ENCODE results near the gene AHI1. TPM values are rescaled to one million over a fixed set of nuclear protein-coding genes. Genes with fewer than 3 reads are reported as not detected.

Gene AHI1
- total RNA-seq, 1 experiment from 2014 or later, result 18.8 TPM

DNA sequence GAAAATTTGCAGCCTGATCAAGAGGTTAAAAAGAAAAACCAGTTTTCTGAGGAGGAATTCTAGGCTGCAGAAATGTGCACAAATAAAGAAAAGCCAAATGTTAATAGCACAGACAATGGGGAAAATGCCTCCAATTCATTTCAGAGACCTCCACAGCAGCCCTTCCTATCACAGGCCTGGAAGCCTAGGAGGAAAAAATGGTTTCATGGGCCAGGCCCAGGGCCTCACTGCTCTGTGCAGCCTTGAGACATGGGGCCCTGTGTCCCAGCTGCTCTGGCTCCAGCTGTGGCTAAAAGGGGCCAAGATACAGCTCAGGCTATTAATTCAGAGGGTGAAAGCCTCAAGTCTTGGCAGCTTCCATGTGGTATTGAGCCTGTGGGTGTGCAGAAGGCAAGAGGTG is 18.9 kb downstream of the AHI1 start (continued):
- TF ChIP-seq KAT7 (CRISPR knock-in tag; IDR thresholded peaks at IDR 0.05; ENCODE audit: borderline replicate concordance) (no peak), SMAD4 (CRISPR knock-in tag; IDR thresholded peaks at IDR 0.05) (no peak), TP53 (CRISPR knock-in tag; IDR thresholded peaks at IDR 0.05) (no peak), MXD4 (CRISPR knock-in tag; IDR thresholded peaks at IDR 0.05; ENCODE audit: borderline replicate concordance) (no peak), ZNF219 (CRISPR knock-in tag; IDR thresholded peaks at IDR 0.05; ENCODE audit: borderline replicate concordance) (no peak)

DNA sequence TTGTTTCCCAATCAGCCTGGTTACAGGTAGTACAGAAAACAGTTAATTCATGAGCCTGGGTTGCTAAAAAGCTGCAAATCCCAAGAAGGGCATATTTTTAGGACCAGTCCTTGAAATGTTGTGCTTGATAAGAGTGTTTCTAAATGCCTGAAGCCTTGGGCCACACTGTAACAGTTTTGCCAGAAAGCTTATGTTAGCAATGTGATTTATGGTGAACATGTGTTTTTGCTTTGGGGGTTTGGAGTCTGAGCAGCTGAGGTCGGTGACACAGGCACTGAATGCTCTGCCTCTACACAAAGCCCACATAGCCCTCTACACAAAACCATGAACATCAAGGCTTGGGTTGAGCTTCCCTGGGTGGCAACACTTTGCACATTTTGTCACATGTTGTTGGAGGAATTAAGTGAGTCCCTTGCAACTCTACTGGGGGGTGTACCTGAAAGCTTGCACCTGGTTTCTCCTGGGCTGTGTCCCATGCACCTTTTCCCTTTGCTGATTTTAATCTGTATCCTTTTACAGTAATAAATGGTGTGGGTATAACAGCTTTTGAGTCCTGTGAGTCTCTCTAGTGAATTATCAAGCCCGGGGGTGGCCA is 22.2 kb downstream of the AHI1 start:
- Mint-ChIP-seq H3K4me3 (no peak overlapping the region), H3K27me3 (ENCODE audit: low read depth) (no peaks in the 10 kb centered on the region), H3K4me1 (no peaks in the 10 kb centered on the region), H3K27ac (no peak overlapping the region), H3K36me3 (peaks cover 32% of the 10 kb centered on the region), H3K9me3 (peaks cover 30% of the 10 kb centered on the region)
- ChIA-PET POLR2A (no interaction called here), CTCF (no interaction called here)
- no peak for ATAC-seq
- no peak for DNase-seq (ENCODE audit: low spot score)
- TF ChIP-seq ELF4 (CRISPR knock-in tag; IDR thresholded peaks at IDR 0.05; ENCODE audit: low read depth) (no peak), CREM (CRISPR knock-in tag; IDR thresholded peaks at IDR 0.05) (no peak), FOXJ3 (CRISPR knock-in tag; IDR thresholded peaks at IDR 0.05; ENCODE audit: borderline replicate concordance) (no peak), TP53 (CRISPR knock-in tag; IDR thresholded peaks at IDR 0.05) (no peak), SOX15 (CRISPR knock-in tag; IDR thresholded peaks at IDR 0.05) (no peak), ZNF138 (CRISPR knock-in tag; conservative IDR thresholded peaks at IDR 0.05) (no peak), ZNF416 (CRISPR knock-in tag; IDR thresholded peaks at IDR 0.05) (no peak)
- TF ChIP-seq, protein P1, sequence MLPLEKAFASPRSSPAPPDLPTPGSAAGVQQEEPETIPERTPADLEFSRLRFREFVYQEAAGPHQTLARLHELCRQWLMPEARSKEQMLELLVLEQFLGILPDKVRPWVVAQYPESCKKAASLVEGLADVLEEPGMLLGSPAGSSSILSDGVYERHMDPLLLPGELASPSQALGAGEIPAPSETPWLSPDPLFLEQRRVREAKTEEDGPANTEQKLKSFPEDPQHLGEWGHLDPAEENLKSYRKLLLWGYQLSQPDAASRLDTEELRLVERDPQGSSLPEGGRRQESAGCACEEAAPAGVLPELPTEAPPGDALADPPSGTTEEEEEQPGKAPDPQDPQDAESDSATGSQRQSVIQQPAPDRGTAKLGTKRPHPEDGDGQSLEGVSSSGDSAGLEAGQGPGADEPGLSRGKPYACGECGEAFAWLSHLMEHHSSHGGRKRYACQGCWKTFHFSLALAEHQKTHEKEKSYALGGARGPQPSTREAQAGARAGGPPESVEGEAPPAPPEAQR (CRISPR knock-in tag; IDR thresholded peaks at IDR 0.05), result no peak
- TF ChIP-seq, protein P2, sequence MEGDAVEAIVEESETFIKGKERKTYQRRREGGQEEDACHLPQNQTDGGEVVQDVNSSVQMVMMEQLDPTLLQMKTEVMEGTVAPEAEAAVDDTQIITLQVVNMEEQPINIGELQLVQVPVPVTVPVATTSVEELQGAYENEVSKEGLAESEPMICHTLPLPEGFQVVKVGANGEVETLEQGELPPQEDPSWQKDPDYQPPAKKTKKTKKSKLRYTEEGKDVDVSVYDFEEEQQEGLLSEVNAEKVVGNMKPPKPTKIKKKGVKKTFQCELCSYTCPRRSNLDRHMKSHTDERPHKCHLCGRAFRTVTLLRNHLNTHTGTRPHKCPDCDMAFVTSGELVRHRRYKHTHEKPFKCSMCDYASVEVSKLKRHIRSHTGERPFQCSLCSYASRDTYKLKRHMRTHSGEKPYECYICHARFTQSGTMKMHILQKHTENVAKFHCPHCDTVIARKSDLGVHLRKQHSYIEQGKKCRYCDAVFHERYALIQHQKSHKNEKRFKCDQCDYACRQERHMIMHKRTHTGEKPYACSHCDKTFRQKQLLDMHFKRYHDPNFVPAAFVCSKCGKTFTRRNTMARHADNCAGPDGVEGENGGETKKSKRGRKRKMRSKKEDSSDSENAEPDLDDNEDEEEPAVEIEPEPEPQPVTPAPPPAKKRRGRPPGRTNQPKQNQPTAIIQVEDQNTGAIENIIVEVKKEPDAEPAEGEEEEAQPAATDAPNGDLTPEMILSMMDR (IDR thresholded peaks at IDR 0.05), result no peak
- TF ChIP-seq, protein P3, sequence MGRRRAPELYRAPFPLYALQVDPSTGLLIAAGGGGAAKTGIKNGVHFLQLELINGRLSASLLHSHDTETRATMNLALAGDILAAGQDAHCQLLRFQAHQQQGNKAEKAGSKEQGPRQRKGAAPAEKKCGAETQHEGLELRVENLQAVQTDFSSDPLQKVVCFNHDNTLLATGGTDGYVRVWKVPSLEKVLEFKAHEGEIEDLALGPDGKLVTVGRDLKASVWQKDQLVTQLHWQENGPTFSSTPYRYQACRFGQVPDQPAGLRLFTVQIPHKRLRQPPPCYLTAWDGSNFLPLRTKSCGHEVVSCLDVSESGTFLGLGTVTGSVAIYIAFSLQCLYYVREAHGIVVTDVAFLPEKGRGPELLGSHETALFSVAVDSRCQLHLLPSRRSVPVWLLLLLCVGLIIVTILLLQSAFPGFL (CRISPR knock-in tag; IDR thresholded peaks at IDR 0.05; ENCODE audit: borderline replicate concordance), result no peak
- TF ChIP-seq, protein P4, sequence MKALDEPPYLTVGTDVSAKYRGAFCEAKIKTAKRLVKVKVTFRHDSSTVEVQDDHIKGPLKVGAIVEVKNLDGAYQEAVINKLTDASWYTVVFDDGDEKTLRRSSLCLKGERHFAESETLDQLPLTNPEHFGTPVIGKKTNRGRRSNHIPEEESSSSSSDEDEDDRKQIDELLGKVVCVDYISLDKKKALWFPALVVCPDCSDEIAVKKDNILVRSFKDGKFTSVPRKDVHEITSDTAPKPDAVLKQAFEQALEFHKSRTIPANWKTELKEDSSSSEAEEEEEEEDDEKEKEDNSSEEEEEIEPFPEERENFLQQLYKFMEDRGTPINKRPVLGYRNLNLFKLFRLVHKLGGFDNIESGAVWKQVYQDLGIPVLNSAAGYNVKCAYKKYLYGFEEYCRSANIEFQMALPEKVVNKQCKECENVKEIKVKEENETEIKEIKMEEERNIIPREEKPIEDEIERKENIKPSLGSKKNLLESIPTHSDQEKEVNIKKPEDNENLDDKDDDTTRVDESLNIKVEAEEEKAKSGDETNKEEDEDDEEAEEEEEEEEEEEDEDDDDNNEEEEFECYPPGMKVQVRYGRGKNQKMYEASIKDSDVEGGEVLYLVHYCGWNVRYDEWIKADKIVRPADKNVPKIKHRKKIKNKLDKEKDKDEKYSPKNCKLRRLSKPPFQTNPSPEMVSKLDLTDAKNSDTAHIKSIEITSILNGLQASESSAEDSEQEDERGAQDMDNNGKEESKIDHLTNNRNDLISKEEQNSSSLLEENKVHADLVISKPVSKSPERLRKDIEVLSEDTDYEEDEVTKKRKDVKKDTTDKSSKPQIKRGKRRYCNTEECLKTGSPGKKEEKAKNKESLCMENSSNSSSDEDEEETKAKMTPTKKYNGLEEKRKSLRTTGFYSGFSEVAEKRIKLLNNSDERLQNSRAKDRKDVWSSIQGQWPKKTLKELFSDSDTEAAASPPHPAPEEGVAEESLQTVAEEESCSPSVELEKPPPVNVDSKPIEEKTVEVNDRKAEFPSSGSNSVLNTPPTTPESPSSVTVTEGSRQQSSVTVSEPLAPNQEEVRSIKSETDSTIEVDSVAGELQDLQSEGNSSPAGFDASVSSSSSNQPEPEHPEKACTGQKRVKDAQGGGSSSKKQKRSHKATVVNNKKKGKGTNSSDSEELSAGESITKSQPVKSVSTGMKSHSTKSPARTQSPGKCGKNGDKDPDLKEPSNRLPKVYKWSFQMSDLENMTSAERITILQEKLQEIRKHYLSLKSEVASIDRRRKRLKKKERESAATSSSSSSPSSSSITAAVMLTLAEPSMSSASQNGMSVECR (CRISPR knock-in tag; IDR thresholded peaks at IDR 0.05; ENCODE audit: borderline replicate concordance), result no peak
- TF ChIP-seq, protein P5, sequence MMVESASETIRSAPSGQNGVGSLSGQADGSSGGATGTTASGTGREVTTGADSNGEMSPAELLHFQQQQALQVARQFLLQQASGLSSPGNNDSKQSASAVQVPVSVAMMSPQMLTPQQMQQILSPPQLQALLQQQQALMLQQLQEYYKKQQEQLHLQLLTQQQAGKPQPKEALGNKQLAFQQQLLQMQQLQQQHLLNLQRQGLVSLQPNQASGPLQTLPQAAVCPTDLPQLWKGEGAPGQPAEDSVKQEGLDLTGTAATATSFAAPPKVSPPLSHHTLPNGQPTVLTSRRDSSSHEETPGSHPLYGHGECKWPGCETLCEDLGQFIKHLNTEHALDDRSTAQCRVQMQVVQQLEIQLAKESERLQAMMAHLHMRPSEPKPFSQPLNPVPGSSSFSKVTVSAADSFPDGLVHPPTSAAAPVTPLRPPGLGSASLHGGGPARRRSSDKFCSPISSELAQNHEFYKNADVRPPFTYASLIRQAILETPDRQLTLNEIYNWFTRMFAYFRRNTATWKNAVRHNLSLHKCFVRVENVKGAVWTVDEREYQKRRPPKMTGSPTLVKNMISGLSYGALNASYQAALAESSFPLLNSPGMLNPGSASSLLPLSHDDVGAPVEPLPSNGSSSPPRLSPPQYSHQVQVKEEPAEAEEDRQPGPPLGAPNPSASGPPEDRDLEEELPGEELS (CRISPR knock-in tag; IDR thresholded peaks at IDR 0.05), result no peak
- TF ChIP-seq, protein P6, sequence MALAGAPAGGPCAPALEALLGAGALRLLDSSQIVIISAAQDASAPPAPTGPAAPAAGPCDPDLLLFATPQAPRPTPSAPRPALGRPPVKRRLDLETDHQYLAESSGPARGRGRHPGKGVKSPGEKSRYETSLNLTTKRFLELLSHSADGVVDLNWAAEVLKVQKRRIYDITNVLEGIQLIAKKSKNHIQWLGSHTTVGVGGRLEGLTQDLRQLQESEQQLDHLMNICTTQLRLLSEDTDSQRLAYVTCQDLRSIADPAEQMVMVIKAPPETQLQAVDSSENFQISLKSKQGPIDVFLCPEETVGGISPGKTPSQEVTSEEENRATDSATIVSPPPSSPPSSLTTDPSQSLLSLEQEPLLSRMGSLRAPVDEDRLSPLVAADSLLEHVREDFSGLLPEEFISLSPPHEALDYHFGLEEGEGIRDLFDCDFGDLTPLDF (CRISPR knock-in tag; IDR thresholded peaks at IDR 0.05), result no peak

Measured in WTC11 (cell line).